Neuron (in vitro differentiated cells): ENCODE data around the gene CREBZF.
"Not testable (repeated sequence)": the region's sequence is repeated elsewhere in the genome, so short reads cannot be mapped to it uniquely, and the experiment has no call there.

Experiments
- H2AFZ ChIP-seq: one replicate; pipeline ENCODE4 v1.6.1; 2013; ENCODE audit warnings: low read depth, mild to moderate bottlenecking, inconsistent platforms, low read length, moderate library complexity
- H3K27me3 ChIP-seq: one replicate; pipeline ENCODE4 v1.6.1; 2013; ENCODE audit warnings: low read length; ENCODE audit not compliant: insufficient read depth
- H3K36me3 ChIP-seq: one replicate; pipeline ENCODE4 v1.6.1; 2013; ENCODE audit warnings: low read length; ENCODE audit not compliant: insufficient read depth
- H3K4me1 ChIP-seq: one replicate; pipeline ENCODE4 v1.6.1; 2013; ENCODE audit warnings: low read length; ENCODE audit not compliant: insufficient read depth
- H3K4me3 ChIP-seq: 2 replicates; pipeline ENCODE4 v1.5.1; 2013; ENCODE audit warnings: mild to moderate bottlenecking, low read length, moderate library complexity
- H3K9me3 ChIP-seq: one replicate; pipeline ENCODE4 v1.6.1; 2013; ENCODE audit warnings: low read length

Gene CREBZF

DNA sequence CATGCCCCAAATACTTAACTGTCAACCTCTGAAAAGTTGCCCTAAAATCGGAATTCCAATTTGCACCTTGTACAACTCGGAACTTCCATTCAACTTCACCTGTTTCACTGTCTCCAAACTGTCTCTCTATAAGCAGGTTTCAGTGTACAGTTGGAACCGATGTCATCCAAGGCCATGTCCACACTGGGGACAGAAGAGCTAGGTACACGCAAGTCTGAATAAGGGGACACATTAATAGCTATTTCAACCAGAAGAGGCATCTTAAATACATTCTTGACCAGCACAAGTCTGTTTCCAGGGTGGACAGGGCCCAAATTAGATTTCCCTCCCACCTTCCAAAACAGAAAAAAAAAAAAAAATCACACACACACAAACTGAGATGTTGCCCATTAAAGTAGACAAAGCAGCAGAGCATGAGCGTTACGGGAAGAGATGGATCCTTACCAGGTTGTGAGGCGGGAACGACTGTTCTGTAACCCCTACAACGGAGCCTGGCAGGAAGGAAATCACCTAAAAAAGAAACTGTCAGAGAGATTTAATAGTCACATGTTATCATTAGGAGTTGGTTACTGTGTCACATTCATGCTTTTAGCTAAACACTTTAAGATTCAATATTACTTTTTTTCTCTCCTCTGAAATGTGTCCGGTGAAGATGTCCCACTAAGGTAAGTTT lies 1.7 kb downstream of the CREBZF start:
- no peak overlapping the region for H2AFZ ChIP-seq
- H3K4me1 ChIP-seq, result peaks cover 42% of the 10 kb centered on the region
- H3K9me3 ChIP-seq, result no peaks in the 10 kb centered on the region
- H3K36me3 ChIP-seq, result peaks cover 42% of the 10 kb centered on the region
- no peaks in the 10 kb centered on the region for H3K27me3 ChIP-seq
- H3K4me3 ChIP-seq, result peak overlapping the region; percentile 87

DNA sequence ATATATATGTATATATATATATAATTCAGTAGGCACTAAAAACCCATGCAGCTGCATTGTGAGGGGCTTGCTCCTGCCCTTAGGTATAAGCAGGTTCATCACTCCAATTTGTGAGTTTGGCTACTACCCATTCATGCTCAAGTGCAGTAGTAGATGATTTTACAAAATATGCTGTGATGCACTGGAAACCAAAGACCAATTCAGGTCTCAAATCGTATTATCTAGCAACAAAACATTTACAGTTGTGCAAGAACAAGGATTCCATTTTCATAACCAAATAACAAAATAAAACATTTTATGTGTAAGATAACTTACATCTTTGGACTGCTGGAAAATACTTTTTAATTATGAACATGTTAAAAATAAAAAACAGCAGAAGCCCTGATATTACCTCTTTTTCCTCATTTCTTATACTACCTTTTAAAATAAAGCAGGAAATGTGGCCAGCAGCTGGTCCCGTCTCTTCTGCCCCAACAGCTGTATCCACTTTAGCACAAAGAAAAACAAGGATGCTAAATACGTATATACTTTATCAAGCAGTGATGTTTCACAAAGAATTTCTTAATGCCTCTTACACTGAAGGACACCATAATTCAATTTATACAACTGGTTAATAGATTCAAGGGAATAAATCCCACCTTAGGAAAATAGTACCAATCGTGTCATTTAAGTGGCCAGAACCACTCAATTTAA lies 2.8 kb downstream of the CREBZF start:
- no peaks in the 10 kb centered on the region for H3K27me3 ChIP-seq
- H3K9me3 ChIP-seq, result no peaks in the 10 kb centered on the region
- H3K4me3 ChIP-seq, result peak overlapping the region; percentile 87
- peaks cover 42% of the 10 kb centered on the region for H3K4me1 ChIP-seq
- H3K36me3 ChIP-seq, result peaks cover 53% of the 10 kb centered on the region
- no peak overlapping the region for H2AFZ ChIP-seq

GRCh38 chr11:85658180-85658579 lies 6.7 kb downstream of the CREBZF start:
- H3K9me3 ChIP-seq, result no peaks in the 10 kb centered on the region
- H3K36me3 ChIP-seq, result peaks cover 80% of the 10 kb centered on the region
- no peaks in the 10 kb centered on the region for H3K27me3 ChIP-seq
- H3K4me1 ChIP-seq, result peaks cover 37% of the 10 kb centered on the region
- no peak overlapping the region for H3K4me3 ChIP-seq
- H2AFZ ChIP-seq, result no peak overlapping the region

GRCh38 chr11:85656777-85657176 lies 8.2 kb downstream of the CREBZF start:
- Histone ChIP-seq H3K27me3 (no peaks in the 10 kb centered on the region), H3K4me1 (peaks cover 26% of the 10 kb centered on the region), H3K9me3 (no peaks in the 10 kb centered on the region), H3K4me3 (no peak overlapping the region), H2AFZ (no peak overlapping the region), H3K36me3 (peaks cover 73% of the 10 kb centered on the region)

GRCh38 chr11:85654343-85654742 lies 10.6 kb downstream of the CREBZF start:
- H3K4me3 ChIP-seq, H3K4me1 ChIP-seq, H3K9me3 ChIP-seq, H3K27me3 ChIP-seq, H2AFZ ChIP-seq: not testable (repeated sequence)
- H3K36me3 ChIP-seq, result peaks cover 61% of the 10 kb centered on the region

DNA sequence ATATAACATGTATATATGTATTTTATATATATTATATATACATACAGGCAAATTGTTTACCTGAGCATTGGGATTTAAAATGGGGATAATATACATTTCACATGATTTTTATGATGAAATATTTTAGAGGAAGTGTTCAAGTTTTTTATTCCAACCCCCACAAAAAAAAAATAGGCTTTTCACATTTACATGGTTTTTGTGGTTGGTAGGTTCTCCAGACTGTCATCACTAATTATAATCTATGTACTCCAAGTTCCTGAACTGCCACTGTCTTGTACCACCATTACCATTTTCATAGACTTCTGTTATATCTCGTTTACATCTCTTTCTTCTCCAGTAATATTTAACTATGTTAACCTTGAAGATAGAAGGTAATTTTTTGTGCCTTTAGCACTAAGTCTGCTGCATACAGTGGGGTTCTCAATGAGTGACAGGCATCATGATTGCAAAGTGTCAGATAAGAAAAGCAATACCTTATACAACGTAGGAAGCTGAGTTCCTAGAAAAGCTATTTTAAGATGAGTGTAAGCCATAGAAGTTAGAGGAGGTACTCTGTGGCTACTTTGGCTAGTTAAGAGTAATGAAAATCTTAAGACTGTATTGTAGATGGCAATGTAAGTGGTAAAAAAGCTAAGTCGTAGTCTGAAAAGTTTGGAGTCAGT lies 12.0 kb downstream of the CREBZF start:
- Histone ChIP-seq H3K4me3 (no peak overlapping the region), H3K4me1 (peaks cover 10% of the 10 kb centered on the region), H2AFZ (no peak overlapping the region), H3K9me3 (no peaks in the 10 kb centered on the region), H3K27me3 (no peaks in the 10 kb centered on the region), H3K36me3 (peaks cover 47% of the 10 kb centered on the region)

DNA sequence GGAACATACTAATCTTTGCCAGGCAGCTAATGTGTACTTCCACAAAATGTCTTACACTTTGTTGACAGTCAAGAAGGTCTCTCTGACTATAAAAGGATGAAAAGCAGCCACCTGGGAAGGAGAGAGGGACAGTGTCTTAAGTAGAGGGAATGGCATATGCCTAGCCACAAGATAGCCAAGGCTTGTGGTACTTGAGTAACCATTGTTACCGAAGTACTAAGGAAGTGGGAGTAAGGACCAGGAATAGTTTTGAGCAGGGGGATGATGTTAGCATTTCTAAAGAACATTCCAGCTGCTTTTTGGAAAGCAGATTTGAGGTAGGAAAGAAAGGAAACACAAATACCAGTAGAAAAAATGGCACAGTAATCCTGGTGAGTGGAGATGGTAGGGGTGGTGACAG lies 13.8 kb downstream of the CREBZF start:
- no peaks in the 10 kb centered on the region for H3K27me3 ChIP-seq
- H3K9me3 ChIP-seq, result no peaks in the 10 kb centered on the region
- H3K4me1 ChIP-seq, result peaks cover 16% of the 10 kb centered on the region
- H3K36me3 ChIP-seq, result peaks cover 30% of the 10 kb centered on the region
- H2AFZ ChIP-seq, result no peak overlapping the region
- no peak overlapping the region for H3K4me3 ChIP-seq

DNA sequence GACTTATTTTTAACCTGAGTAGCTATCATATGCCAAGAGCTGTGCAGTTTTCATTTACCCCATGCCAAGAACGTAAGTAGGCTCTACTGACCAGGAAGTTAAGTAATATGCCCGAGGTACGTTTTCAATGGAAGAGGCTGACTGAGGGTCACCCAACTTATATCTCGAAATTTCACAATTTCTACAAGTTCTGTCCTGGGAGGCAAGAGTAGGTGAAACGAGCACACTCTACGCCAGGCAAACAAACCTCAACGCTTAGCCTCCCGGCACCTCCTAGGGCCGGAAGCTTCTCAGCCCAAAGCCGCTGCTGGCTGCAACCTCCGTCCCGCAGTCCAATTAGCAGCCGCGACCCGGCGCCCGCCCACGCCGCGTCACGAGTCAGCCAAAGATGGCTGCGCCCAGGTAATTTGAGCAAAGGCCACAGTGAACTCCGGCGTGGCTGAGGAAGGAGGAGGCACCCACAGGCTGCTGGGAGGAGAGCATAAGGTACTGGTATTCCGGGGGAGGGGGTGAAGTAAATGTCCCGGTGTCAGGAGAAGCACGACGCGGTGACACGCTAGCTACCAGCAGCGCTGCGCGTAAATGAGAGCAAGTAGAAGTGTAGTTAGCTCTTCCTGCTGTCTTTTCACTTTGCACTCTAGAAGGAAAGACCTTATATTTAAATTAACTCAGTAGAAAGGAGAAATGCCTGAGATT lies 17.2 kb downstream of the CREBZF start, which contains the start of gene TMEM126A:
Gene TMEM126A, plus strand, starts transcription at position 364 of the 696 bp plus-strand sequence. CDS start 2,289 bp downstream, outside the sequence.
- no peaks in the 10 kb centered on the region for H3K9me3 ChIP-seq
- peaks cover 11% of the 10 kb centered on the region for H3K36me3 ChIP-seq
- no peaks in the 10 kb centered on the region for H3K27me3 ChIP-seq
- peaks cover 16% of the 10 kb centered on the region for H3K4me1 ChIP-seq
- H2AFZ ChIP-seq, result peak within 1 kb of the TSS; percentile 50
- H3K4me3 ChIP-seq, result peak within 1 kb of the TSS; percentile 89

DNA sequence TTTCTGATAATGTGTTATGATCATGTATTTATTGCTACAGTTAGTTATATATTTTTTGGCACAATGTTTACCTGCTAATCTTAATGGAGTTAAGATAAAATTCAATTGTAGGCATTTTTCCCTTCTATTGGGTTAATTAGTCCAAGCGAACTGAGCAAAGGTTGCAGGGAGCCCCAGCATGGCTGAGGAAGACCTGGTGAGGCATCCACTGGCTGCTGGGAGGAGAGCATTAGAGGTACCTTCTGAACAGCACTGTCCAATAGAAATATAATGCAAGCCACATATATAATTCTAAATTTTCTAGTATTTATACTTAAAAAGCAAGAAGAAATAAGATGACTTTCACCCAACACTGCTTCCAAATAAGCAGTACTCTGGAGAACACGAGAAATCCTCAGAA lies 17.9 kb downstream of the CREBZF start:
- H3K9me3 ChIP-seq, result no peaks in the 10 kb centered on the region

DNA sequence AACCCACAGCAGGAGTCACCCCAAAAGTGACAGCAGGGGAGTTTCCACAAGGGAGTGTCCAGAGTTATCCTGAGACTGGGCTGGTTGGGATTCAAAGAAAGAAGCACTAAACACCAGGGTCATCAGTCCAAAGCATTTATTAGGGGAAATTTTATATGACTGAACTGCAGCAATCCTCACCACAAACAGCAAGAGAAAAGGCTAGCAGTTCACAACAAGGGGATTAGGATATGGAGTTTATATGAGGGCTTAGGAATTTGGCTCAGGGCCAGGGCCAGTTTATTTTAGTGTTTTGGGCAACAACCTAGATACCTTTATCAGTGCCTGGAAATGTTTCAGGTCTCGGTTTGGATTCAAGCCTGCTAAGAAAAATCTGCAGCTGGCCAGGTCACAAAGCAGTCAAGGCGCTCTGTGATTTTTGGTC lies 21.7 kb downstream of the CREBZF start:
- Histone ChIP-seq H3K36me3 (peaks cover 9% of the 10 kb centered on the region), H3K4me3 (no peak overlapping the region)

More for the DNA sequence above, 17.9 kb downstream of the CREBZF start:
- H3K4me3 ChIP-seq, result peak overlapping the region; percentile 89
- H3K27me3 ChIP-seq, result no peaks in the 10 kb centered on the region
- peak overlapping the region; percentile 50 for H2AFZ ChIP-seq
- peaks cover 11% of the 10 kb centered on the region for H3K36me3 ChIP-seq
- H3K4me1 ChIP-seq, result peaks cover 16% of the 10 kb centered on the region

GRCh38 chr11:85634747-85635146 lies 30.2 kb downstream of the CREBZF start:
- Histone ChIP-seq H2AFZ (no peak overlapping the region), H3K4me3 (no peak overlapping the region), H3K4me1 (no peaks in the 10 kb centered on the region), H3K27me3 (no peaks in the 10 kb centered on the region), H3K36me3 (peaks cover 51% of the 10 kb centered on the region), H3K9me3 (no peaks in the 10 kb centered on the region)

More for the DNA sequence above, 21.7 kb downstream of the CREBZF start:
- peaks cover 6% of the 10 kb centered on the region for H3K4me1 ChIP-seq
- no peak overlapping the region for H2AFZ ChIP-seq
- H3K9me3 ChIP-seq, result no peaks in the 10 kb centered on the region
- no peaks in the 10 kb centered on the region for H3K27me3 ChIP-seq

DNA sequence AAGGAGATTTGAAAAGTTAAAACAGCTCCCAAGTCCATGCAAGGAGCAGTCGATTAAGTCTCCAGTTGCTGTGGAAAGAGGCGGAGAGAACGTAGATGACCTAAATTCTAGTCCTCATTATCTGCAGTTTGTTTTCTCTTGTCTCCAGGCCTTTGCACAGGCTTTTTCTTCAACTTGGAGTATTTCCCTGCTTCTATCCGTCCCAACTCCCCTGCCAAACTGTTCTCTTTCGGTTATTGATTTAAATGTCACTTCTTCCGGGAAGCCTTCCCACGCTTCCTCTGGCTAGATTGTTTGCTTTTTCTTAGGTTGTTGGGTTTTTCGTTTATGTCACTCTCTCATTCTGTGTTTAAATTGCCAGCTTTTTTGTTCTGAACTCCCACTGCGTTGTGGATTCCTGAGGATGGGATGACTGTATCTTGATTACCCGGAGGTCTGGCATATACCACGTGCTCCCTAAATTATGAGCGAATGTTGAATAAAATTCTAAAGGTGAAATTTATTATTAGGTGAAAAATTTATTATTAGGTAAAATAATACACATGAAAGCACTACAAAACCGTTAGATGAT lies 36.1 kb downstream of the CREBZF start:
- H3K9me3 ChIP-seq, result no peaks in the 10 kb centered on the region
- peaks cover 16% of the 10 kb centered on the region for H3K4me1 ChIP-seq
- H3K27me3 ChIP-seq, result no peaks in the 10 kb centered on the region
- H2AFZ ChIP-seq, result peak overlapping the region; percentile 71
- peak overlapping the region; percentile 81 for H3K4me3 ChIP-seq
- peaks cover 13% of the 10 kb centered on the region for H3K36me3 ChIP-seq
